AG09309 (cell line): ENCODE data around the gene RSL24D1.

Experiments used
- DNase-seq: peaks from one replicate; pipeline ENCODE4 v3.0.0-alpha.2; 2010; ENCODE audit warnings: low read depth
- H3K4me3 ChIP-seq: 2 replicates; pipeline ENCODE4 v1.5.1; 2011; ENCODE audit warnings: mild to moderate bottlenecking, low read depth, low read length, moderate library complexity; ENCODE audit not compliant: control insufficient read depth
- TF ChIP-seq, protein P1 (sequence below): IDR thresholded peaks from 2 replicates; pipeline ENCODE4 v1.5.1; 2011; ENCODE audit warnings: mild to moderate bottlenecking, low read depth, low read length, inconsistent platforms; ENCODE audit not compliant: insufficient read depth, control insufficient read depth; ENCODE audit errors: missing control alignments

The RSL24D1 gene

DNA sequence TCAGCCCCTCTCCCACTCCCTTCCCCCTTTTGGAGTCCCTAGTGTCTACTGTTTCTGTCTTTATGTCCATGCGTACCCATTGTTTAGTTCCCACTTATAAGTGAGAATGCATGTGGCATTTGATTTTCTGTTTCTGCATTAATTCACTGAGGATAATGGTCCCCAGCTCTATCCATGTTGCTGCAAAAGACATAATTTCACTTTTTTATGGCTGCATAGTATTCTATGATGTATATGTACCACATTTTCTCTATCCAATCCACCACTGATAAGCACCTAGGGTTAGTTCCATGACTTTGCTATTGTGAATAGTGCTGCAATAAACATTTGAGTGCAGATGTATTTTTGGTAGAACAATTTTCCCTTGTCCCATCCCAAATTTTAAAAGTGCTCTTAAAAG lies 34.2 kb upstream of the RSL24D1 start:
- H3K4me3 ChIP-seq = no peak overlapping the region
- DNase-seq = no peak
- TF ChIP-seq, protein P1, sequence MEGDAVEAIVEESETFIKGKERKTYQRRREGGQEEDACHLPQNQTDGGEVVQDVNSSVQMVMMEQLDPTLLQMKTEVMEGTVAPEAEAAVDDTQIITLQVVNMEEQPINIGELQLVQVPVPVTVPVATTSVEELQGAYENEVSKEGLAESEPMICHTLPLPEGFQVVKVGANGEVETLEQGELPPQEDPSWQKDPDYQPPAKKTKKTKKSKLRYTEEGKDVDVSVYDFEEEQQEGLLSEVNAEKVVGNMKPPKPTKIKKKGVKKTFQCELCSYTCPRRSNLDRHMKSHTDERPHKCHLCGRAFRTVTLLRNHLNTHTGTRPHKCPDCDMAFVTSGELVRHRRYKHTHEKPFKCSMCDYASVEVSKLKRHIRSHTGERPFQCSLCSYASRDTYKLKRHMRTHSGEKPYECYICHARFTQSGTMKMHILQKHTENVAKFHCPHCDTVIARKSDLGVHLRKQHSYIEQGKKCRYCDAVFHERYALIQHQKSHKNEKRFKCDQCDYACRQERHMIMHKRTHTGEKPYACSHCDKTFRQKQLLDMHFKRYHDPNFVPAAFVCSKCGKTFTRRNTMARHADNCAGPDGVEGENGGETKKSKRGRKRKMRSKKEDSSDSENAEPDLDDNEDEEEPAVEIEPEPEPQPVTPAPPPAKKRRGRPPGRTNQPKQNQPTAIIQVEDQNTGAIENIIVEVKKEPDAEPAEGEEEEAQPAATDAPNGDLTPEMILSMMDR = no peak

DNA sequence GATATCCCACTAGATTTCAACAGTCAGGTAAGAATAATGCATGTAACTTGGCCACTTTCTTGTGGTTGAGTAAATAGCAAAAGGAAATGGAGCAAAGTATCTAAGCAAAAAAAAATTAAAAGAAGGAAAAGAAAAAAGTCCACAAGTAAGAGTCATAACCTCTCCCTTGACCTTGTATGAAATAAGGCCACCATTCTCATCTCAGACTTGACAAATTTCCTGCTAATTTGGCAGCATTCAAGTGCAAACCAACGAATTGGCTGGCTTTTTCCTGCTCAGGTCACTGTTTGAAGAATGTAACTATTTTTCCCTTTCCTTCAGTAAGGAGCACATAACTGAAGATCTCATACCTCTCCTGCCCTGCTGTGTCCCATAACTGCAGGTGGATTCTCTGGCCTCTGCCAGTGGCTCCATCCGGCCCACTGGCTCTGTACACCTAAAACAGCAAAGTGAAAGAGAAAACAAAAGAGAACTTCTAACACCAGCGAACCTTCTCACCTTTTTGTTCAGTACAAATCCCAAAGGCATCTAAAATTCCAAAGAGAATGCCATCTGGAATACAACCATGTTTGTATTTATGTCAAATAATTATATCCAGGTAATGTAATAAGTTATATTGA lies 33.4 kb upstream of the RSL24D1 start:
- TF ChIP-seq, protein P1 = no peak
- DNase-seq = no peak
- no peak overlapping the region for H3K4me3 ChIP-seq

DNA sequence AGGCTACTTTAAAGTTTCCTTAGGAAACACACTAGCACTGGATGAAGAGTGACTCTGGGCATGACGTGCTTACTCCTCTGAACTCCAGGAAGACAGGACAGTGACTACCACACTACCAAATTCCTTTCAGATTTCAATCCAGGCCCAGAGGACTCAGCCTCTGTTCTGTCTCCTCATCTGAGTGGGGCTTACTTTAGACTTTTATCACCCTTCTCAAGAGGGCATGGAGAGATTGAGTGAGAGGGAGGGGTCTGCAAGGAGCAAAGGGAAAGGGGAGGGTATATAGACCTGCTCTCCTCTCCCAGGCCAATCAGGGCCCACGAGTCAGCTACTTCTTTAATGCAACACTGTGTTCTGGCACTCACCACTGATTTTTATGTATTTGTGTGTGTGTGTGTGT lies 29.4 kb upstream of the RSL24D1 start:
- H3K4me3 ChIP-seq = no peak overlapping the region
- TF ChIP-seq, protein P1 = no peak
- DNase-seq = no peak

DNA sequence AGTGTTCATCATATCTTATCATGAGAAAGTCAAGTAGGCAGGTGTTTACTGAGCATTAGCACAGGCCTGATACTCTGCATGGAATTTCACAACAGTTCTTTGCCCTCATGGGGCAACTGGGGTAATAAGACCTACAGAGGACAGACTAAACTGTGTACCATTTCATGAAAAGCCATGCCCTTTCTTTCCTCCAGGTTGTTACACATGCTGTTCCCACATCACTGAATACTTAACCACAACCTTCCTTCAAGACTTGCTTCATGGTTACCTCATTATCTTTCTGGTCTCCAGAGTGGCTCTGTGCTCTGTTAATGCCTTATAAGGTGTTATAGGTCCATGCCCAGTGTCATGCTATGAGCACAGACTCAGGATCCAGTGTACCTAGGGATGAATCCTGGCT lies 28.2 kb upstream of the RSL24D1 start:
- TF ChIP-seq, protein P1 = no peak
- DNase-seq = no peak
- H3K4me3 ChIP-seq = no peak overlapping the region

DNA sequence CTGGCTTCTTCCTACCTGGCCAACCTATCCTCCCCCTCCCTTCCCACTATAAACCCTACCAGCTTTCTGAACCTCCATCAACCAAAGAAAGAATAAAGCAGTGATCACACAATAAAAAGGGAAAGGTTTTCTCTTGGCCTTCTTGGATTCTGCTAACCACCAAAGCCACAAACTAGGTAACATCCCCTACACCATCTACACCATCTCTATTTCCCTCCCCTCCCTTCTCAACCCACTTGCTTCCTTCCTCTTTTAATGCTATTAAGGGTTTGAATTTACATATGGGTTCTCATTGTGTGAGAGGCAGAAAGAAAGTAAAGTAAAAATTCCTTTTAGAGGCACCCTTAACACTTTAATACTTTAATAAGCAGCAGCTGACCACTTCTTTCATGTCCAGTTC lies 25.8 kb upstream of the RSL24D1 start:
- H3K4me3 ChIP-seq = no peak overlapping the region
- TF ChIP-seq, protein P1 = no peak
- DNase-seq = no peak

DNA sequence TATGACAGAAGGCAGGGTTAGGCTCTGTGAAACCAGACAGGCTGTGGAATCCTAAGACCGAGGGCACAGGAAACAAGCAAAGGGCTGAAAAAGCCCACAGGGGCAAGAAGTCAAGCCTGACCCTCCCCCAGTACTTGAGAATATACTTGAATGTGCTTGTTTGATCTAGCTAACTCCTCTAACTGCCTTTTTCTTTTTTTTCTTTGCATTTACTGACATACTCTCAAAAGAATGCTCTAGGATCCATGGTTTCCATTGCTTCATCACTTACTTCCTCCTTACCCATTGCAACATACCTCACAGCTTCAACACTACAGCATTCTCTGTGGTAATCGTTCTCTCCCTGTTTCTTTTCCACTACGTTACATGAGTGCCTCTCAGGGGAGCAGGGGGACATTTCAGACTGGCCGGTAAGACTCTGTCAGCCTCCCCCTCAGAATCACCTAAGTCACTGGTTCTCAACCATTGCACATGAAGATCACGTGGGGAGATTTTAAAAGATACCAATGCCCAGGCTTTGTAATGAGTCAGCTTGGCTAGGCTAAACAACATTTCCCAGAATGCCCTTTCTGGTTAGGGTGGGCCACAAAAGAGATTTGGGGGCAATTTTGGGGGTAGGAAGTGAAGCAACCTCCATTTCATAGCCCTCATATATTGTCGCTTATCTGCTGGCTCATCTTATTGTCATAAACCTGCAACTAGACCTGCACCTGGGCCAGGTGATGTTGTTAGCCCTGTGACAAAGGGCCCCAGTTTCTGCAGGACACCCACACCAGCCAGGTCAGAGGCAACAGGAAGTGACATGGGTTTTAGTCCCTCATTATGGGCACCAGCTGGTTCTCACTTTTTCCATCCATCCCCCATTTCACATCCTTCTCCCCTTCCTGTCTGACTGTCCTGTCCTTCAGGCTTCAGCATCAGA lies 24.6 kb upstream of the RSL24D1 start:
- DNase-seq = peak; percentile 91
- TF ChIP-seq, protein P1 = no peak
- no peak overlapping the region for H3K4me3 ChIP-seq

DNA sequence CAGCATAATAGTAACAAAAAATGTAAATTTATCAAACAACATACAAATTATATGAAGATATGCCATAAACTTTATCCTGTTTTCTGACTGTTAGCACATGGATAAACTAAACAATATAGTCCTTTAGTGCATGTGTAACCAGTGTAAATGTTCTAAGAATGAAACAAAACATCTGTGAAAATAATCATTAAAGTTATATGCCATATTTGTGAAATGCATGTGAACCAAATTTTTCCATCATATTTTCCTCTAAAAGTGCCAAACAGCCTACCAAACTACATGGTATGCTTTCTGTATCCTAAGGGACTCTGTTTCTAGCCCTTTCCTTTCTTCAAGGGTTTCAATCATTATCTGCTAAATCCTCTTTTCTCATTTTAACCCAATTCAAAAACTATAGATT lies 23.9 kb upstream of the RSL24D1 start:
- TF ChIP-seq, protein P1 = no peak
- no peak overlapping the region for H3K4me3 ChIP-seq
- no peak for DNase-seq
